Stimulated activated CD8-positive, alpha-beta memory T cell treated with anti-CD3 and anti-CD28 coated beads, Interleukin-15, amount 100 ng/mL, for 48 hours (primary cell): ENCODE data around the gene CT45A8.
A peak's percentile ranks its signal among the peaks of the same experiment; 100 is the strongest.
"Not testable (repeated sequence)": the region's sequence is repeated elsewhere in the genome, so short reads cannot be mapped to it uniquely, and the experiment has no call there.

Experiments used
- DNase-seq, 2 donors: peaks; one replicate each; pipeline ENCODE4 v3.0.0-alpha.2; 2020; ENCODE audit warnings: low read depth in 2 of 2

The CT45A8 gene, protein sequence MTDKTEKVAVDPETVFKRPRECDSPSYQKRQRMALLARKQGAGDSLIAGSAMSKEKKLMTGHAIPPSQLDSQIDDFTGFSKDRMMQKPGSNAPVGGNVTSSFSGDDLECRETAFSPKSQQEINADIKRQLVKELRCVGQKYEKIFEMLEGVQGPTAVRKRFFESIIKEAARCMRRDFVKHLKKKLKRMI

DNA sequence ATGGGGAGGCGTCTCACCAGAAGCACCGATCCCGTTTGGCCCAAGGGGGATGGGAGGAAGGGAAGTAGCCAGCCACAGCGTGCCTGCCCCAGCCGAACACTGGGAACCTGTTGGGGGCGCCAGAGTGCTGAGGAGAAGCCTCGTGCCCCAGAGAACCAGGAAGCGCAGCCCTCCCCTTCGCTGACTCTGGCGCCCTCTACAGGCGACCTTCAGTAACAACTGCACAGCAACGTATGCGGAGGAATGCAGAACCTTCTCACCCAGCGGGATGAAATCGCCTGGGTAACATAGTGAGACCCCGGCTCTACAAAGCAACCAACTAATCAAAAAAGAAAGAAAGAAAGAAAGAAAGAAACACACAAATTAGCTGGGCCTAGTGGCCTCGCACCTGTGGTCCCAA, at the start of gene CT45A8:
Gene CT45A8, minus strand, starts transcription at position 101 of the 400 bp plus-strand sequence. CDS start 3,755 bp downstream, outside the sequence.
- DNase-seq, result not testable (repeated sequence)

DNA sequence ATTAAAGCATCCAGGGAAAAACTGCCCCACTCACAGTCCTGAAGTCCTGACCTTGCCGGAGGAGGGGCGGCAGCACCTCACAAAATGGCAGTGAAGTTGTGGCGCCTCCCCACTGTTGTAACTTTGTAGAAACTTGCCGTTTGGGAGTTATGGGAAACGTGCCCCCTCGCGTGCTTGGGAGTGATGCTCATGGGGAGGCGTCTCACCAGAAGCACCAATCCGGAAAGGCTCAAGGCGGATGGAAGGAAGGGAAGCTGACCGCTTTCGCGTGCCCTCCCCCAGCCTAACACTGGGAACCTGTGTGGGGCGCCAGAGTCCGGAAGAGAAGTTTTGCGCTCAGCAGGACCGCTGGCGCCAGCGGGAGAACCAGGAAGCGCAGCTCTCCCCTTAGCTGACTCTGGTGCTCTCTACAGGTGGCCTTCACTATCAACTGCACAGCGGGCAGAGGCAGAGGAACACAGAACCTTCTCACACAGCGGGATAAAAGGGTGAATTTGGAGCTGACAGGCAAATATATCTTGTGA, 39.0 kb upstream of the CT45A8 start, which contains the start of the genes CT45A10 and SAGE1:
Gene CT45A10, minus strand, starts transcription at position 151 of the 524 bp plus-strand sequence. CDS start 8,100 bp downstream, outside the sequence.
Gene SAGE1, plus strand, starts transcription at position 423 of the 524 bp plus-strand sequence. CDS start 2,527 bp downstream, outside the sequence.
- DNase-seq, result no peak

DNA sequence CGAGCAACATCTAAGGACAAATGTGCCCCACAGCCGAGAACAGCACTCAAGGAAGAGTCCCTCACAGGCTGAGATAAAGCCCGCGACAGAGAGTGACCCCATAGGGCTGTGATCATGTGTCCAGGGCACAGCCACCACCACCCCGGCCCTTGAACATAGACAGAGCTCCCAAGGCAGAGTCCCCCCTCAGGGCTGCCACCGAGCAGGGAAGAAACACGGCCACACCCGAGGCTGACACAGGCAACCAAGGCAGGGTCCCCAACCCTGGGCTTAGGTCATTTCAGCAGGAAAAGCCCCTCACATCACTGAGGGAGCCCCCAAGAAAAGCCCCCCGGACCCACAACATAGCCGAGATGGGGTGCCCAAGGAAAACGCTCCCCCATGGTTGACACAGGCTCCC, 38.4 kb upstream of the CT45A8 start:
- DNase-seq, result no peak

DNA sequence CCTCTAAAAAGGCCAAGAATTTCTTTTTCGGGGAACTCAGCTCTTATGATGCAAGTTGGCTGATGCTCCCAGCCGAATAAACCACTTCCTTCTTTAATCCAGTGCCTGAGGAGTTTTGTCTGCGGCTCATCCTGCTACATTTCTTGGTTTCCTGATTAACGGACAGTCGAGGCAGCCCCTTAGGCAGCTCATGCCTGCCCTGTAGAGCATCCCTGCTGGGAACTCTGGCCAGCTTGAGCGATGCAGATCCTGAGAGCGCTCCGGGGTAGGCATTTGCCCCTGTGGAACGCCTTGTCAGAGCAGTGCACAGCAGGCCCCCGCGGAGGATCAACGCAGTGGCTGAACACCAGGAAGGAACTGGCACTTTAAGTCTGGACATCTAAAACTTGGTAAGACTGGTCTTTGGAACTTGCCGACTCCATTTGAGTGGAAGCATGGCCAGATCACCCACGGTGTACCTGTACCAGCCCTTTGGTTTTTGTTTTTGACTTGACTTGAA, 35.8 kb upstream of the CT45A8 start:
- no peak for DNase-seq

DNA sequence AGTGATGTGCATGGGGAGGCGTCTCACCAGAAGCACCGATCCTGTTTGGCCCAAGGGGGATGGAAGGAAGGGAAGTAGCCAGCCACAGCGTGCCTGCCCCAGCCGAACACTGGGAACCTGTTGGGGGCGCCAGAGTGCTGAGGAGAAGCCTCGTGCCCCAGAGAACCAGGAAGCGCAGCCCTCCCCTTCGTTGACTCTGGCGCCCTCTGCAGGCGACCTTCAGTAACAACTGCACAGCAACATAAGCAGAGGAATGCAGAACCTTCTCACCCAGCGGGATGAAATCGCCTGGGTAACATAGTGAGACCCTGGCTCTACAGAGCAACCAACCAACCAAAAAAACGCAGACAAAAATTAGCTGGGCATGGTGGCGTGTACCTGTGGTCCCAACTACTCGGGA, 34.6 kb upstream of the CT45A8 start:
- peak in 1 of 2 donors; percentile 12 for DNase-seq

DNA sequence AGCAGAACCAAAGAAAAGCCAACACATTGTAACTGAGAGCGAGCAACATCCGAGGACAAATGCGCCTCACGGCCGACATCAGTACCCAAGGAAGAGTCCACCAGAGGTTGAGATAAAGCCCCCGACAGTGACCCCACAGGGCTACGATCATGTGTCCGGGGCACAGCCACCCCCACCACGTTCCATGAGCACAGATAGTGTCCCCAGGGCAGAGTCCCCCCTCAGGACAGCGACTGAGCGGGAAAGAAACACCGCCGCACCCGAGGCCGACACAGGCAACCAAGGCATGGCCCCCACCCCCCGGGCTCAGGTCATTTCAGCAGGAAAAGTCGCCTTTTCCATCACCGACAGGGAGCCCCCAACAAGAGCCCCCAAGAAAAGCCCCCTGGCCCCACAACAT, 33.9 kb upstream of the CT45A8 start:
- not testable (repeated sequence) for DNase-seq

DNA sequence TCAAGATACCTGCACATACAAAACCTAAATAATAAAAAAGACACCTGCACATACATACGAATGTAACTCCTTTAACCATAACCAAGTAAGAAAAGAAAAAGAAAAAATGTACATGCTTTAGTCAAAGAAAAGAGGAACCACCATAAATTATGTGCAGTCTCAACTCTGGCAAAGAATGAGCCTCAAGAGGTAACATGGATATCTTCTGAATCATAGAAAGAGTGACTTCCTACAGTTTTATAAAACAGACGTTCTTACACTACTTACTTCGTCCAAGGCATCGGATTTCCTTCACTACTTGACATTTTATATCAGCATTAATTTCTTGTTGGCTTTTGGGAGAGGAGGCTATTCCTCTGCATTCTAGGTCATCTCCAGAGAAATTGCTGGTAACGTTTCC, 28.4 kb upstream of the CT45A8 start:
- DNase-seq, result not testable (repeated sequence)

DNA sequence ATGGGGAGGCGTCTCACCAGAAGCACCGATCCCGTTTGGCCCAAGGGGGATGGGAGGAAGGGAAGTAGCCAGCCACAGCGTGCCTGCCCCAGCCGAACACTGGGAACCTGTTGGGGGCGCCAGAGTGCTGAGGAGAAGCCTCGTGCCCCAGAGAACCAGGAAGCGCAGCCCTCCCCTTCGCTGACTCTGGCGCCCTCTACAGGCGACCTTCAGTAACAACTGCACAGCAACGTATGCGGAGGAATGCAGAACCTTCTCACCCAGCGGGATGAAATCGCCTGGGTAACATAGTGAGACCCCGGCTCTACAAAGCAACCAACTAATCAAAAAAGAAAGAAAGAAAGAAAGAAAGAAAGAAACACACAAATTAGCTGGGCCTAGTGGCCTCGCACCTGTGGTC, 17.4 kb upstream of the CT45A8 start, which contains the start of gene CT45A9:
Gene CT45A9, minus strand, starts transcription at position 101 of the 400 bp plus-strand sequence. CDS start 3,751 bp downstream, outside the sequence.
- not testable (repeated sequence) for DNase-seq

DNA sequence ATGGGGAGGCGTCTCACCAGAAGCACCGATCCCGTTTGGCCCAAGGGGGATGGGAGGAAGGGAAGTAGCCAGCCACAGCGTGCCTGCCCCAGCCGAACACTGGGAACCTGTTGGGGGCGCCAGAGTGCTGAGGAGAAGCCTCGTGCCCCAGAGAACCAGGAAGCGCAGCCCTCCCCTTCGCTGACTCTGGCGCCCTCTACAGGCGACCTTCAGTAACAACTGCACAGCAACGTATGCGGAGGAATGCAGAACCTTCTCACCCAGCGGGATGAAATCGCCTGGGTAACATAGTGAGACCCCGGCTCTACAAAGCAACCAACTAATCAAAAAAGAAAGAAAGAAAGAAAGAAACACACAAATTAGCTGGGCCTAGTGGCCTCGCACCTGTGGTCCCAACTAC, 17.2 kb downstream of the CT45A8 start, which contains the start of gene CT45A7:
Gene CT45A7, minus strand, starts transcription at position 101 of the 400 bp plus-strand sequence. CDS start 3,747 bp downstream, outside the sequence.
- DNase-seq, result not testable (repeated sequence)

DNA sequence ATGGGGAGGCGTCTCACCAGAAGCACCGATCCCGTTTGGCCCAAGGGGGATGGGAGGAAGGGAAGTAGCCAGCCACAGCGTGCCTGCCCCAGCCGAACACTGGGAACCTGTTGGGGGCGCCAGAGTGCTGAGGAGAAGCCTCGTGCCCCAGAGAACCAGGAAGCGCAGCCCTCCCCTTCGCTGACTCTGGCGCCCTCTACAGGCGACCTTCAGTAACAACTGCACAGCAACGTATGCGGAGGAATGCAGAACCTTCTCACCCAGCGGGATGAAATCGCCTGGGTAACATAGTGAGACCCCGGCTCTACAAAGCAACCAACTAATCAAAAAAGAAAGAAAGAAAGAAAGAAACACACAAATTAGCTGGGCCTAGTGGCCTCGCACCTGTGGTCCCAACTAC, 34.4 kb downstream of the CT45A8 start, which contains the start of gene CT45A2:
Gene CT45A2, minus strand, starts transcription at position 101 of the 400 bp plus-strand sequence. CDS start 3,747 bp downstream, outside the sequence.
- not testable (repeated sequence) for DNase-seq

DNA sequence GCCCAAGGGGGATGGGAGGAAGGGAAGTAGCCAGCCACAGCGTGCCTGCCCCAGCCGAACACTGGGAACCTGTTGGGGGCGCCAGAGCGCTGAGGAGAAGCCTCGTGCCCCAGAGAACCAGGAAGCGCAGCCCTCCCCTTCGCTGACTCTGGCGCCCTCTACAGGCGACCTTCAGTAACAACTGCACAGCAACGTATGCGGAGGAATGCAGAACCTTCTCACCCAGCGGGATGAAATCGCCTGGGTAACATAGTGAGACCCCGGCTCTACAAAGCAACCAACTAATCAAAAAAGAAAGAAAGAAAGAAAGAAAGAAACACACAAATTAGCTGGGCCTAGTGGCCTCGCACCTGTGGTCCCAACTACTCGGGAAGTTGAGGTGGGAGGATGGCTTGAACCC, 51.7 kb downstream of the CT45A8 start, which contains the start of gene CT45A6:
Gene CT45A6, minus strand, starts transcription at position 101 of the 400 bp plus-strand sequence. CDS start 3,794 bp downstream, outside the sequence.
- DNase-seq, result not testable (repeated sequence)
